NOMO-1 treated with DMSO at 0.1 percent for 48 hours (cell line): ENCODE measurements around the gene REX1BD.
"Not testable (repeated sequence)": the region's sequence is repeated elsewhere in the genome, so short reads cannot be mapped to it uniquely, and the experiment has no call there.

Experiments used
- DNase-seq: peaks from one replicate; lab custom pipeline; 2025; ENCODE audit not compliant: unreplicated experiment; lab: John Stamatoyannopoulos, UW

The REX1BD gene

DNA sequence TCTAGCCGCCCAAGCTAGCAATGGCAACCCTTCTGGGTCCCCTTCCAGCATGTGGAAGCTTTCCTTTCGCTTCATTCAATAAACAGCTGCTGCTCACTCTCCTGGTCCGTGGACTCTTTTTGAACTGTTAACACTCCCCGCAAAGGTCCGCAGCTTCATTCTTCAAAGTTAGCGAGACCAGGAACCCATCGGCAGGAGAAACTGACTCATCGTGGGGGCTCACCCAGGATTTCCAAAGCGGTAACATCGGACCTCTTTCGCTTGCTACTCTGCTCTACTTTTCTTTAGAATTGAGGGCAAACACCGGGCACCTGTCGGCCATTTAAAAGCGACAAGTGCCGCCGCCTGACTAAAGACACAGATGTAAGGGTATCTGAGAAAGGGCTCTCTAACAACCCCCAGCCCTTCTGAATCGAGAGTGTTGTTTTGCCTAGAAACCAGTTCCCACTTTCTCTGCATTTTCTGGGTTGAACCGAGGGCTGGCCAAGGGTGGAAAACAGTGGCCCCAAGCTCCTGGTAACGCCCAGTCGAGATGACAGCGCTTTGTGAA is 11.2 kb upstream of the REX1BD start:
- DNase-seq, result no peak

- no peak for DNase-seq
These were observed 8.3 kb upstream of the REX1BD start for GRCh38 chr19:18580311-18580710.

DNA sequence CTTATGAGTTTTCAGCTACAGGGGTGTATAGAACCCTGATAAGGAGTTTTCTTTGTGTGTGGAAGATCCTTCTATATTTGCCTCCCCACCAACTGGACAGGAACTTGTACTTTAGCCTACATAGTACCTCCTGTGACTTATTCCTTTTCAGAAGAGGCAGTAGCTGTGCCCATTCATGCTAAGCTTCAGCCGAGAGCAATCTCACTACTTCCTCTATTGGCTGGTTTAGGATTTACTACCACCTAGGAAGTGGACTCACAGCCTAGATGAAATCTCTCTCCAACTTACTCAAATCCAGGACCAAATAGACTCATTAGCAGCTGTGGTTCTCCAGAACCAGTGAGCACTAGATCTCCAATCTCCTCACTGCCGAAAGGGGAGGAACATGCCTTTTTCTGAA is 2.3 kb upstream of the REX1BD start:
- peak; percentile 67 for DNase-seq

GRCh38 chr19:18587561-18587960 is 1.0 kb upstream of the REX1BD start:
- no peak for DNase-seq

DNA sequence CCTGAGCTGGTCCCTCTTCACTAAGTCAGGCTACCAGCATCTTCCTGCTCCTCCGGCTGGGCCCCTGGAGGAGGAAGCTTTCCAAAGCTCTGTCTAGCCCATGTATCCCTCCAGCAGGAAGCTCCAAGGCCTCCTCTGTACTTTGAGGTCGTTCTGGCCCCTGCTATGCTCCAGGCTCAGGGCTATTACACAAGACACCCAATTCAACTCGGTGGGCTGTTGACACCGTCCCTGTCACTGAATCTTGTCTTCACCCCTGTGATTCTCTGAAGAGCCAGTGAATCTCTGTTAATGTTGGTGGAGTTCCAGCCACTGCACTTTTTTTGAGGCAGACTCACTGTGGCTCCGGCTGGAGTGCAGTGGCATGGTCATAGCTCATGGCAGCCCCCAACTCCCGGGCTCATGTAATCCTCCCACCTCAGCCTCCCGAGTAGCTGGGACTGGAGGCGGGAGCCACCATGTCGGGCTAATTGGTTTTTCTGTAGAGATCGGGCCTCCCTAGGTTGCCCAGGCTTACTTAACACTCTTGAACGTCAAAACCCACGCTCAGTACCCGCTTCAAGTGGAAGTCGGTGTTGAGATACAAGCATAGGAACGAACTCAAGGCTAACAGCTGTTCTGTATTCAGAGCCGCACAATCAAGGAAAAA is 512 bp upstream of the REX1BD start:
- no peak for DNase-seq

DNA sequence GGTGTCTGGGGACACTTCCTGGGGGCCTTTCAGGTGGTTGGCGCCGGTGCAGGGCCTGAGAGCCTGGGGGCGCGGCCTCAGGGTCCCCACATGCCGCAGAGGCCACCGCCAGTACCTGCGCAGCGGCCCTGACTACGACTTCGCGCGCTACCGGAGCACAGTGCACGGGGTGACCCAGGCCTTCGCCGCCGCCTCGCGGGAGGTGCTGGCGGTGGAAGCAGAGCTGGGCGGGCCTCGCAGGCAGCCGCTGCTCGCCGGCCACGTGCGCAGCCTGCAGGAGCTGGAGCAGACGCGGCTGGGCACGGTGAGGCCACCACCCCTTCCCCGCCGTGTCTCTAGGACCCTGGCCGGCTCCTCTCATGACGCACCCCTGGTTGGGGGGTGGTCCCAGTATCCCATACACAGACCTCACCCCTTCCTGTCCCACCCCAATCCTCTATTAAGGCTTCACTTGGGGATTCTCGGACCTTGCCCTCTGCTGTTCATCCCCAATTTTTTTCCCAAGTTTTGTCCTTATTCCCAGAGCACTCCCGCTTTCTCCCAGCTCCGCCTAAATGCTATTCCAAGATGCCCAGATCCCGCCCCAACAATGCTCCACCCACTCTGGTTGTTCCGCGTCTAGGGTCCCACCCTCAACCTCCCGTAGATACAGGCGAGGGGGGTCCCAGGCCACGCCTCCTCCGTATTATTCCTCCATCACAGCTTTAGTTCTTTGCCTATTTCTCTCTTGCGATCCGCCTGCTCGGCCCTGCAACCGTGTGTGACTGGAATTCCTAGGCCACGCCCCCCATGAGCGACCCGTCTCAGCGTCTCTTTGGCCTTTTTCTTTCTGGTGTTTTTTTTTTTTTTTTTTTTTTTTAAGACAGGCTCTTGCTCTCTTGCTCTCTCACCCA is 1.0 kb downstream of the REX1BD start:
- peak; percentile 62 for DNase-seq

- DNase-seq, result no peak
These were observed 2.0 kb downstream of the REX1BD start for GRCh38 chr19:18590273-18591272.

DNA sequence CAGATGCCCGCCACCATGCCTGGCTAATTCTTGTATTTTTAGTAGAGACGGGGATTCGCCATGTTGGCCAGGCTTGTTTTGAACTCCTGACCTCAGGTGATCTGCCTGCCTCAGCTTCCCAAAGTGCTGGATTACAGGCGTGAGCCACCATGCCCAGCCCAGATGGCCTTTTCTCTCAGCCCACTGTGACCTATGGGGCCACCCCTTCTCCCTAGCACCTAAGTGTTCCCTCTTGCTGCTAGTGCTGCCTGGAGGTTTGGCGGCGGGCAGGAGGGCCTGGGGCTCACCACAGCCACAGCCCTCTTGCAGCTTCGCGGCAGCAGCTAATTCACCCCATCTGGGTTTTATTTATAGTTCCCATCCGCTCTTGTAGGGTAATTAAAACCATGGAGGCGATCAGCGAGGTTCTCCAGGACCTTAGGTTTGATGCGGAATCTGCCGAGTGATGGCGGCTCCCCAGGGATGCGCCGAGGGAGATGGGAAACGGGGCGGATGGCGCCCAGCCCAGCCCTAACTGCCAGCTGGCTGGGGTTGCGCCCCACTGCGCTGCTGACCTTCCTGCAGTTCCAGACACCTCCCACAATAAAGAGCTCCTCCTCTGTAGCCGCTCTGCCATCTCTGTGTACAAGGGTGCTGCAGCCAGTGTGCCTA is 3.3 kb downstream of the REX1BD start:
- DNase-seq, result no peak

GRCh38 chr19:18592732-18593131 is 4.1 kb downstream of the REX1BD start:
- DNase-seq, result not testable (repeated sequence)

- DNase-seq, result no peak
These were observed 4.9 kb downstream of the REX1BD start for GRCh38 chr19:18593367-18594095.

DNA sequence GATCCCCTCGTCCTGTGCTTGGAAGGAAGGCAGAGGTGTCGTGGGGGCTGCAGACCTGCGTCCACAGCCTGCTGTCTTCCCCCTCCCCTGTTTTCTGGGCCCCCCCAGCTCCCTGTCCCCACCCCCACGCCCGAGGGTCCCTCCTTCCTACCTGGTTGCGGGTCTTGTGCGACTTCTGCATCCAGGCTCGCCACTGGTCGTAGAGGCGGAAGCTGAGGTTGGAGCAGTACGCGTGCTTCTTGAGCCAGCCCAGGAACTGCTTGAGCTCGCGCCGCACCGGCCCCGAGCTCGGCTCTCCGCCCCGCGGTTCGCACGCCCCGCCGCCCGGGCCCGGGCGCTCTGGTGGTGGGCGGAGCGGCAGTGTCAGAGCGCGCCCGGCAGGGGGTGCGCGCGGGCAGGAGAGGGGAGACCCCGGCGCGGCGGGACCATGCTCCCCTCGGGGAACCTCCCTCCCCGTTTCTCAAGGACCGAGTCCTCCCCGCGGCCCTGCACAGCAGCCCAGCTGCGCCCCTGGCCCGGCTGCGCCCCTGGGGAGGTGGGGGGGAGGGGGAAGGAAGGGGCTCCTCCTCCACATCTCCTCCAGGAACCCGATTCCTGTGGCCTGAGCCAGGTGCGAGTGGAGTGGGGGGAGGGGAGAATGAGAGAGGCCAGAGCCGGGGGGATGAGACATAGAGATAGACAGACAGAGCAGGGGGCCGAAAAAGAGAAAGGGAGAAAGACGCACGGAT is 5.7 kb downstream of the REX1BD start:
- peak; percentile 80 for DNase-seq

DNA sequence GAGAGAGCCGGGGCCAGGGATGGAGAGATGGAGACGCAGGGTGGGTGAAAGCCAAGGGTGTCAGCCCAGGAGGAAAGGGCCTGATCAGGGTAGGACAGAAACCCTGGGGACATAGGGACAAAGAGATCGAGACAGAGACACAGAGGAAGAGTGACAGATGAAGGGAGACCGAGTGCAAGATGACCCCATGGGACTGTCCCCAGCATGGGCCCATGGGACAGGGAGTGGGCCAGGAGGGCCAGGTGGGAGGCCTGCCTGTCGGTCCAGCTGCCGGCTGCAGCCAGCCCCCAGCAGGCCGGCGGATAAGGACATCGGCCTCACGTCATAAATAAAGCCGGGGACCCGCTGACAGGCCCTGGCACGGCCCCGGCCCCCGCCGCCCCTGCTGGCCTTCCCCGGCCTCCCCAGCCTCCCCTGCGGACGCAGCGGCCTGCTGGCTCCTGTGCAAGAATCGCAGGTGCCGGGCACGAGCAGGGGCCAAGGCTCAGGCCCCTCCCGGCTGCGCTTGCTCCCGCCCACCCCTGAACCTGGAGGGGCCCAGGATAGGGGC is 6.3 kb downstream of the REX1BD start:
- no peak for DNase-seq

GRCh38 chr19:18595475-18595874 is 6.9 kb downstream of the REX1BD start:
- DNase-seq, result no peak

DNA sequence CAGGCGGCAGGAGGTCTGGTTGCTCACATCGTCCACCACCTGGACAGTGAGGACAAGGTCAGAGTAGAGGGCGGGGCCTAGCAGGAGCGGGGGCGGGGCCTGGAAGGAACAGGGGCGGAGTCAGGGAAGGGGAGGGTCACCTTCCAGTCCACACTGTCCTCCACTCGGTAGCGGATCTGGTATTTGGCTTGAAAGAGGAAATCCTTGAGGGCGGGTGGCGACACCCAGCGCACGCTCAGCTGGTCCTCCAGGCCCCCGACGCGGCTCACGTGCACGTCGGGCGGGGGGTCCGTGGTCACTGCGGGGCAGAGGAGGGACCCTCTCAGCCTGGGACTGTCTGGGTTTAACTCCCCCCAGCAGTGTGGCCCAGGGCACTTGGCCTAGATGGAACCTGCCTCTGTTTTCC is 8.2 kb downstream of the REX1BD start:
- peak; percentile 45 for DNase-seq

DNA sequence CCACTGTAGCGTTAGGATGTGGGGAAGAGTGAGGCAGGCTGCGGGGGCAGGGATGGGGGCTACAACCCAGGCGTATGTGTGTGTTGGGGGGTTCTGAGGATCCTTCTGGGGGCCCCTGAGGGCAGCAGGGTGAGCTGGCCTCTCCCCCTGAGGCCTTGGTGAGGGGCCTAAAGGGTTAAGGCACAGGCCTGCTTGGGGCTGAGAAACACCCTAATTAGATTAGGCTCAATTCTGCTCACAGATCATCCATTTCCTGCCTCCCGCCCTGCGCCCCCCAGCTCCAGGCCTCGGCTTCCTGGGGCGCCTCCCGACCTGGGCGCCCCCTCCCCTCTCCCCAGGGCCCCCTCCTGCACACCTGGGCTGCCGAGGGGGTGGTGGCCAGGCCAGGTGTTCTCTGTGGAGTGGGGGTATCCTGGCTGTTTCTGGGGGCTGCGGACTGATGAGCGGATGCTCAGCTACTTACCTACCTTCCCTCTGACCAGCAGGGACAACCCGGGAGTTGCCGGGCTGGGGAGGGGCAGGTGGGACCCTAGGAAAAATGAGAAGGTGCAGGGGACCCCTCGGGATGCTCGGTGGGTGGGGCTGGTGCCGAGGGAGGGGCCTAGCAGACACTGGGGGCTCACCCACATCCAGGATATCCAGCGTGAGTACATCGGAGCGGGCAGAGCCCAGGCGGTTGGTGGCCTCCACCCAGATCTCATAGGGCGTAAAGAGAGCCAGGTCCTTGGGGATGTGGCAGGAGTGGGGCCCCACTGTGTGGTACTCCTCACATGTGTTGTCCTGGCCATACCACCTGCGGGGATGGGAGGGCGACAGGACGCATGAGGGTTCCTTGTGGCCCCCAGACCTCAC is 9.4 kb downstream of the REX1BD start:
- DNase-seq, result no peak

DNA sequence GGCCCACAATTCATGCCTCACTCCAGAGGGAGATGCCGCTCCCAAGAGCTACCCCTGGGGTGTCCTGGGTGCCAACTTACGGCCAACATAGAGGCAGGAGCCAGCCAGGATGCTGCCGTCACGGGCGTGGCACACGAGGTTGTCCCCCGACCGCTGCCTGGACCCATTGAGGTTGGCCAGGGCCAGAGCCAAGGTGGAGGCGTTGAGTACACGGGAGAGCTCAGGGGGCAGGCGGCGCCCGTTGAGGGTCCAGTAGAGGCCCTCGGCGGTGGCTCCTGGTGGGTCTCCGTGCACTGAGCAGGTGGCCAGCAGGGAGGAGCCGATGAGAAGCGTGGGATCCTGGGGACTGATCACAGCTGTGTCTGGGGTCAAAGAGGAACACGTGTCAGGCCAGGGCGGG is 10.9 kb downstream of the REX1BD start:
- DNase-seq, result no peak

DNA sequence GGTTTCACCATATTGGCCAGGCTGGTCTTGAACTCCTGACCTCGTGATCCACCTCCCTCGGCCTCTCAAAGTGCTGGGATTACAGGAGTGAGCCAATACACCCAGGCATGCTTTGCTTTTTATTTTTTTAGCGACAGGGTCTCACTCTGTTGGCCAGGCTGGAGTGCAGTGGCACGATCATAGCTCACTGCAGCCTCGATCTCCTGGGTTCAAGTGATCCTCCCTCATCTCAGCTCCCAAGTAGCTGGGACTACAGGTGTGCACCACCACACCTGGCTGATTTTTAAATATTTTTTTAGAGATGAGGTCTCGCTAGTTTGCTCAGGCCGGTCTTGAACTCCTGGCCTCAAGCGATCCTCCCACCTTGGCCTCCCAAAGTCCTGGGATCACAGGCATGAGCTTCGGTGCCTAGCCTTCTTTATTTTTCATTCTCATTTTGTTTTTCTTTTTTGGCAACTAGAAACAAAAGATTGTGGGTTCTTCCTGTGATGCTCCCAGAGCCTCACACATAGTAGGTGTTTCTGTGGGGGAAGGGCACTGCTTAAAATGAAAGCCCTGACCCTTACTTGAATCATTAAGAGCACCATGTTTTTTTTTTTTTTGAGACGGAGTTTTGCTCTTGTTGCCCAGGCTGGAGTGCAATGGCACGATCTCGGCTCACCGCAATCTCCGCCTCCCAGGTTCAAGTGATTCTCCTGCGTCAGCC is 12.2 kb downstream of the REX1BD start:
- not testable (repeated sequence) for DNase-seq
